AG09319 (cell line): ENCODE results near the gene CACNA2D3.
A peak's percentile ranks its signal among the peaks of the same experiment; 100 is the strongest.

Source experiments
- DNase-seq: peaks from one replicate; pipeline ENCODE4 v3.0.0-alpha.2; 2010; ENCODE audit warnings: low read depth; ENCODE audit errors: extremely low read depth
- TF ChIP-seq, protein P1 (sequence below): IDR thresholded peaks from 2 replicates; pipeline ENCODE4 v1.5.1; 2011; ENCODE audit warnings: low read depth, mild to moderate bottlenecking, inconsistent platforms, low read length, moderate library complexity

The CACNA2D3 gene

DNA sequence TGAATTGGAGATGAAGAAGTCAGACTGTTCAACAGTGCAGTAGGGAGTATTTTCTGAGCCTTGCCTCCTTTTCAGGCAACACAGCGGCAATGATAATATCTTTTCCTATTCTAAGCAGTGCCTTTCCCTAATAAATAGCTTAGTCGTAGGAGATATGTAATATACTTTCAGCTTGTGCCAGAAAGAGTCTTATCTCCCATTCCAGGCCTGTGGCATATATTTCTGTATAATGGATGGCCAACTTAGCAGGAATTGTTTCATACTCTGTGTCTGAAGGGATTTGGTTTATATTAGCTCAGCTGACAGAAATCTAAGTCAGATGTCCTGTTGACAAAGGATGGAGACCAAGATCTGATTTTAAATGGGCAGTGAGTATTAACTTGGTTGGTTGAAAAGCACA lies 397.1 kb downstream of the CACNA2D3 start:
- DNase-seq: no peak
- TF ChIP-seq, protein P1, sequence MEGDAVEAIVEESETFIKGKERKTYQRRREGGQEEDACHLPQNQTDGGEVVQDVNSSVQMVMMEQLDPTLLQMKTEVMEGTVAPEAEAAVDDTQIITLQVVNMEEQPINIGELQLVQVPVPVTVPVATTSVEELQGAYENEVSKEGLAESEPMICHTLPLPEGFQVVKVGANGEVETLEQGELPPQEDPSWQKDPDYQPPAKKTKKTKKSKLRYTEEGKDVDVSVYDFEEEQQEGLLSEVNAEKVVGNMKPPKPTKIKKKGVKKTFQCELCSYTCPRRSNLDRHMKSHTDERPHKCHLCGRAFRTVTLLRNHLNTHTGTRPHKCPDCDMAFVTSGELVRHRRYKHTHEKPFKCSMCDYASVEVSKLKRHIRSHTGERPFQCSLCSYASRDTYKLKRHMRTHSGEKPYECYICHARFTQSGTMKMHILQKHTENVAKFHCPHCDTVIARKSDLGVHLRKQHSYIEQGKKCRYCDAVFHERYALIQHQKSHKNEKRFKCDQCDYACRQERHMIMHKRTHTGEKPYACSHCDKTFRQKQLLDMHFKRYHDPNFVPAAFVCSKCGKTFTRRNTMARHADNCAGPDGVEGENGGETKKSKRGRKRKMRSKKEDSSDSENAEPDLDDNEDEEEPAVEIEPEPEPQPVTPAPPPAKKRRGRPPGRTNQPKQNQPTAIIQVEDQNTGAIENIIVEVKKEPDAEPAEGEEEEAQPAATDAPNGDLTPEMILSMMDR: no peak

DNA sequence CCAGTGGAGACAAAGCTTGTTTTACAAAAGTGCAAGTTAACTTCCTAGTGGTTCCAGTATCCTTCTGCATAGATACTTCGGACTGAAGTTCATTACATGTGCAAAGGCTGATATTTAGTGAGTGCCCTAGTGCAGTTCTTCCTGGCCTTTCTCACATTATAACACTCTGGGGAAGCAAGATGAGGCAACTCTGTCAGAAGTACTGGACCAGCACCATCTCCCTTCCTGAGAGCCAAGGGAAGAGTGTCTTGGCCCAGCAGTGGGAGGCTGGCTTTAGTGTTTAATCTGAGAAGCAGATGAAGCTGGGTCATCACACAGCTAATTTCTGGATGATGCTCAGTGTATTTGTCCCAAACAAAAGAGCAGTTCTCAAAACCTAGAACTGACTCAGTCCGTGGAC lies 397.7 kb downstream of the CACNA2D3 start:
- no peak for DNase-seq
- TF ChIP-seq, protein P1: no peak

DNA sequence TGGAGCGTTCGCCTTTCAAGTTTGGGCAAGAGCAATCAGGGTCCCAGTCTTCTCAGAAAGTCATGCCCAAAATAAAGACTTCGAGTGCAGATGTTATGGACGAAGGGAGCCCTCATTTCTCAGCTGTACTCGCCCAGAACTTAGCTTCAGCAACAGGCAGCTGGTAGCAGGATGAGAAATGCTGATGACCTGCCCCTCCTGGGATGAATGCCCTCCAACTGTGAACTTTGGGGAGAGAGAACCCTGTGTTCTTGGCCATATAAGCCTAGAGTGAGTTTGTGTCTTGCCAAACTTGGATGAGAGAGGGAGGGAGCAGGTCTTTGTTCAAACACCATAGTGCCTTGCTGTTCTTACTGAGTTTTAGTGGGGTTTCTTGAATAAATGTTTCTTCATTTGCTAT lies 405.2 kb downstream of the CACNA2D3 start:
- TF ChIP-seq, protein P1: no peak
- no peak for DNase-seq

DNA sequence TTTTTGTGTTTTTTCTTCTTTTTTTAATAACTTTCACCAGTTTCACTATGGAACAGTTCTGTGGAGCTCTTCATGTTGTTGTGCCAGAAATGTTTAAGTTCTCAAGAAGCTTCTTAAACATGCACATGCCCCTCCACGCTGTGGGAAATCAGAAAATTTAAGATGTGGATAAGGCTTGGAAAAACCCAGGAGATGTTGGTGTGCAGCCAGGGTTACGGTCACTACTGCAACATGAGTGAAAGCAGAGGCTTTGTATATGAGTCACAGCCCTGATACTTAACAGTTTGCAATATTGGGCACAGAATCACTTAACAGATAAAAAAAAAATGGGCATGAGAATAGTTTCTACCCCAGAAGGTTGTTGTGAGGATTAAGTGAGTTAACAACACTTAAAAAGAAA lies 405.6 kb downstream of the CACNA2D3 start:
- TF ChIP-seq, protein P1: no peak
- peak; percentile 77 for DNase-seq

DNA sequence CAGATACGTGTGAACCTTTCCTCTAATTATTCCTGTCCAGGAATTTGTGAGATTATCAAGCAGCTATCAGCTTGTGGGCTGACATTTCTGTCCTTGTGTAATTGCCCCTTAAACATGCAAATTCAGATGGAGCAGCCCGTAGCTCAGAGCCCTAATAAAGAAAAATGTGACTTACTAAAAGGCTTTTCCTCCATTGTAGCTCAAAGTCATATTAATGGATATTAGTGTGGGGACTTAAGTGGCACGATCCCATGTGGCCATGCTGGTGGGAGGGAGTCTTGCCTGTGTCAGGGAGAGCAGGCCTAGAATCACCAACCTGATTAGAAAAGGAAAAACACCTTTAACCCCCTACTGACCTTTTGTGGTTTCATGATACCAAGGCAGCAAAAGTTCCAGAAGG lies 406.3 kb downstream of the CACNA2D3 start:
- DNase-seq: no peak
- TF ChIP-seq, protein P1: no peak

DNA sequence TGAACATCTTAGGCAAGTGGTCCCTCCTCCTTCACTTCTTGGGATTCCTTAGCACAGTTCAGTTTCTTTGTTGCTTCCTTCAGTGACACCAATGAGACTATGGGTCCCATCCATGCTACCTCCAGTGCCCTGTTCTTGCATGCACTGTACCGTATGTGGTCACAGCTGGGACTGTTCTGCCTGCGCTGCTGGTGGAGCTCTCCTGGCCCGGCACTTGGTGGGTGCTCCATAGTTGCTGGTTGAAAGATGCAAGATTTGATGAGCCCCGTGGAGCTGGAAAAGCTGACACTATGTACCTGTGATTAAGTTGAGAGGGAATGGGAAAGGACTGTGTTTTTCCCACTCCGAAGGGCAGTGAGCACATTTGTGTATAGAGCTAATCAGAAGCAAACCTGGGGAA lies 407.7 kb downstream of the CACNA2D3 start:
- DNase-seq: no peak
- TF ChIP-seq, protein P1: no peak

DNA sequence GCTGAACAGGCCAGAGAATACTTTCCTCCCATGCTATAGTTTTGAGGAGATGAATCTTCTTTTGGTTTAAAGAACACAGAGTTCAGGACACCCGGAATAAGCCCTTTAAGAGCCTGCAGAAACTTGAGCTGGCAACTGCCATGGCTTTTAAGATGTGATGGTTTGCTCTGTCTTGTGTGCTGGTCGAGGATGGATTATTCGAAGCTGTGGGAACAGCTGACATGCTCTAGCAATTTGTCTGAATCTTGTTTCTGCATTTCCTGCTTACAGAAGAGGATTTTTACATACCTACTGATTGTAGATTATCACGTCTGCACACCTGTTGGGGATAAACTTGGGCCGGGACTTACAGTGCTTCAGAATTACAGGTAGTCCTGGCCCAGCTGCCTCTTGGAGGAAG lies 408.6 kb downstream of the CACNA2D3 start:
- TF ChIP-seq, protein P1: no peak
- DNase-seq: no peak

DNA sequence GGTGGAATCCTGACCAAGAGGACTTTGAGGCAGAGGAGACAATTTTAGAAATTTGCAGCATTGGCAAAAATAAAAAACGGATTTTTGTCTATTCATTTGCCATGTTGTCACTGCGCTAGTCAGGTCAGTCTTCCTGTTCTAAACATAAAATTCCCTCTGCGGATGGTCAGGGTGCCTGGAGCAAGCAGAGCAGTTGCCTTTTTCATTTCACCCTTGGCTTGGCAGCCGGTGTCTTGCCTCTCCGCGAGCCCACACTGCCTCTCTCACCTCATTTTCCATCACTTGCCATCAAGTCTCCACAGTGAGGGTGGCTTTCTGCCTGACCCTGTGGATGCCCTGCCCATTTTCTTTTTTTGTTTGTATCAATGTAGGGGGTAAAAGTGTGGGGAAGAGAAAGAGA lies 409.4 kb downstream of the CACNA2D3 start:
- no peak for DNase-seq
- TF ChIP-seq, protein P1: no peak
